ENCODE data around the gene SMIM10L2A.
"Not testable (repeated sequence)": the region's sequence is repeated elsewhere in the genome, so short reads cannot be mapped to it uniquely, and the experiment has no call there.

Gene SMIM10L2A

DNA sequence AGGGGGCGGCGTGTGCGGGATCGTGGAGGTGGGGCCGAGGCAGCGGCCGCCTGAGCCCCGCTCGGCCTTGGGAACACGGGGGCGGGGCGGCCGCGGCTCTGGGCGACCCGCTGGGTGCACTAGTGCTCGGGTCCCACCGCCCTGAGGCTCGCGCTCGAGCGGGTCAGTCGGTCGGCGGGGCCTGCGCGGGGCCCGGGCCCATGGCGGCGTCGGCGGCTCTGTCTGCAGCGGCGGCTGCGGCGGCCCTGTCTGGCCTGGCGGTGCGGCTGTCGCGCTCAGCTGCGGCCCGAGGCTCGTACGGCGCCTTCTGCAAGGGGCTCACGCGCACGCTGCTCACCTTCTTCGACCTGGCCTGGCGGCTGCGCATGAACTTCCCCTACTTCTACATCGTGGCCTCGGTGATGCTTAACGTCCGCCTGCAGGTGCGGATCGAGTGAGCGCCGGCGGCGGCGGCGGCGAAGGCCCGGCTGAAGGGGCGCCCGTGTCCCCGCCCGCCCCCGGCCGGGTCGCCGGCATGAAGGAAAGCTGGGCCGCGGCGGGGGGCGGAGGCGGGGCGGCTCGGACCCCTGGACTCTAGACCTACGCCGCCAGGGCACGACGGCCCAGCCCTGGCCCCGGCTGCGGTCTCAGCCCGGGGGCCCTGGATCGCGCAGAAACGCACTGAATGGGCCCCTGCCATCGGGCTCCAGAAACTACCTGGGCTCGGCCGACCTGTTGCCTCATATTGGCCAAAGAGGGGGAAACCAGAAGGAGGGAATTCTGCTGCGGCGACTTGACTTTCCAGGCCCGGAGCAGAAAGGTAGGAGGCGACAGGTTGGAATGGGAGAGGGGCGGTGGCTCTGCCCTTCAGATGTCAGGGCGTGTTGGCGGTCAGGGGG, at the start of gene SMIM10L2A:
SMIM10L2A (plus strand) TSS at position 13 of the 878 bp plus-strand sequence; CDS start at position 201, 188 bp downstream.
- DNase-seq (ENCODE audit: low read depth) = no peak

DNA sequence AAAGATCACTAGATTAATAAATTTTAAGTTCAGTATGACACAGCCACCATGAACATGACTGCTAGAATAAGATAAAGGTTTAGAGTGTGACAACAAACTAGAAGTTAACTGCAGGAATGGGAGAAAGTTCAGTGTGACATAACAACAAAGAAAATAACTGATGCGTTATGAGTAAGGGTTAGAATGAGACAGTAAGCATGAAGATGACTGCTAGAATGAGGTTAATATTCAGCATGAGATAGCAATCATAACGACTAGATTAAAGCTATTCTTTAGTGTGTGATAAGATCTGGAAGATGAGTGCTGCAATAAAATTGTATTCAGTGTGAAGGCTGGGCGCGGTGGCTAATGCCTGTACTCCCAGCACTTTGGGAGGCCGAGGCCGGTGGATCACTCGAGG, 48.4 kb upstream of the SMIM10L2A start:
- no peak for DNase-seq (ENCODE audit: low read depth)

DNA sequence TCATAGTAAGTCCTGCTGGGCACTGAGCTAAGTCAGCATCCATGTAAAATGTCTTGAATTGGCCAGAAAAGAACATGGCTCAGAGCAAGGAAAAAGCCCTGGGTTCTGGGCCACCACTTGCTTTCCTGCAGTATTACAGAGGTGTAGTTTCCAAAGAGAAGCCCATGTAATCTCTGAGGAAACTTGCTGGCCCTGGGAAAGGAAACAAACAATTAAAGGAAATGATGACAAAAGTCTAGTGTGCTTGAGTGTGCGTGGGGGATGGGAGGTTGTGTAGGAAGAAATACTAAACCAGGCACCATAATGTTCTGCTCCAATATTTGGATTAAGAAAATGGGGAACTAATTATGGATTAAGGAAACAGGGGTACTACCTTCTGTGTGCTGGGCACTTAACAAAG, 39.5 kb upstream of the SMIM10L2A start:
- DNase-seq (ENCODE audit: low read depth) = no peak

DNA sequence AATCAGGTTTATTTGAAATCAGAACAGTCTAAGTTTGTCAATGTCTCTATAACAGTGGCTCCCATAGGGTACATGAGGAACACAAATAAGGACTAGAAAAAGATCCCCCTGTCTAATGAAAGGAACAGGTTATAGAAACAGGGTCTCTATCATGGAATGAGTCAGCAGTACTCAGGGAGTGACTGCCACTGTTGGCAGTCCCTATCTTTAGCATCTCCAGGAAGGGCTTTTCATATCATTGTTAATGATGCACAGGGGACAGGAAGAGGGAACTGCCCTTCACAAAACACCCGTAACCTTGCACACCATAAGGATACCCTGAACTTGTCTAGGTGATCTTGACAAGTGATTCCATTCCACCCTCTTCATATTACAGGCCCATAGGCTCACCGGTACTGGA, 38.5 kb upstream of the SMIM10L2A start:
- DNase-seq (ENCODE audit: low read depth) = no peak

DNA sequence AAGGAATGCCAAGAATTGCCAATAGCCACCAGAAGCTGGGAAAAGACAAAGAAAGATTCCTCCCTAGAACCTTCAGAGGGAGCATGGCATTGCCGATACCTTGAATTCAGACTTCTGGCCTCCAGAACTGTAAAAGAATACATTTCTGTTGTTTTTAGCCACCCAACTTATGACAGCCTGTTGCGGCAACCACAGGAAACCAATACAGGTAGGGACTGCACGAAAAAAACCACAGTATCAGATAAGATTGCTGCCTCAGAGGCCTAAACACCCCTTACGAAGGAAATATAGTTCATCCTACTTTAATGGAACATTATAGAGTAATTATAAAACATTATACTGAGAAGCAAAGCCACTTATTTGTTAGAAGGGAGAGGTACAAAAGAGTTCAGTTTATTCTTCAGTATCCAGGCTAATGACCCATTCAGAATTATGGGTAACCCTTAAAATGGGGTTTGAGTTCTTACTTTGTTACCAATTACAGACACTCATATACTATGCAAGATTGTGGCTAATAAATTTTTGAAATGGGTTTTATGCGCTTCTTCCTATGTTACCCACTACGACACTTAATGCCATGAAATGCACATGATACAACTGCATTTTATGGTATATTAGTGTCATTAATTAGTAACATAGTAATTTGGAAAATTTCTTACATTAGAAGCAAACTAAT, 37.4 kb upstream of the SMIM10L2A start:
- DNase-seq (ENCODE audit: low read depth) = peak; percentile 3

DNA sequence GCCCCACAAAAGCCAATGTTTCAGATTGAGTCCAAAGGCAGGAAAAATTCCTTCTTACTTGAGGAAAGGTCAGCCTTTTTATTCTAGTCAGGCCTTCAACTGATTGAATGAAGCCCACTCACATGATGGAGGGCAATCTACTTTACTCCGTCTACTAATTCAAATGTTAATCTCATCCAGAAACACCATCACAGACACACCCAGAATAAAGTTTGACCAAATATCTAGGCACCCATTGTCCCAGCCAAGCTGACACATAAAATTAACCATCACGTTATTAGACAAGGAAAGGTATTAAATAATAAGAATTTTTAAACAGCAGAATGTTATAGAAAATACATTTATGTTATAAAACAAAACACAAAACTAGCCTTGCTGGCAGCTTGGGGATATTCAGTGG, 32.9 kb upstream of the SMIM10L2A start:
- DNase-seq (ENCODE audit: low read depth) = no peak

DNA sequence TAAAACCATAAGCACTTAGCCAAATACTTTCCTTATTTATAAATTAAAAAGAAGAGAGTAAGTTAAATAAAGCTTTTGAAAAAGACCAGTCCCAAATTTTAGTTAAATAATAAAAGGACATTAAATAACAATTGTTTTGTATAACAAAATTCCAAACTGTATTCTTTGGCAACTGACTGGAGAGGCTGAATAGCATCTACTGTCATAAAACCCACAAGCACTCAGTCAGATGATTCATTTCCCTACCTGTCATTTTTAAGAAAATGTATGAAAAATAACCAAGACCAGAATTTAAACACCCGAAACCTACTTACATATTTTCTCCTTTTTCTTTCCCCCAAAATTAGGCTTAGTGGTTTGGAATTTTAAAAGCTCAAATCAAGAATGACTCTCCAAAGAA, 32.5 kb upstream of the SMIM10L2A start:
- DNase-seq (ENCODE audit: low read depth) = no peak

DNA sequence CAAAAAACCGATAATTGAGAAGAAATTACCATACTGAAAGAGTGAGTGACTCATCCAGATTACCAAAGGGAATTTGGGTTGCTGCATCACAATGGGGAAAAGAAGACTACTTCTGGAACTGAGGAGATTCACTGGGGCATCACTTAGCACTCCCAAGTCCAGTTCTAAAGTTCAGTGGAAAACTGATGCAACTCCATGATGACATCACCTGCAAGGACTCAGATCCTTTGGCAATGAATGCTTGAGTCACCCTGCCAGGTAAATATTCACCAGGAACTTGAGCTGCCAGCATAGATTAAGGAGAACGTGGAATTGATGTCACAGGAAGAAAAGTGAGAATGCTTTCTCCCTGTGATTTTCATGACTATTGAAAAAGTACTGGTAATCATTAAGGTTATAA, 32.0 kb upstream of the SMIM10L2A start:
- no peak for DNase-seq (ENCODE audit: low read depth)

DNA sequence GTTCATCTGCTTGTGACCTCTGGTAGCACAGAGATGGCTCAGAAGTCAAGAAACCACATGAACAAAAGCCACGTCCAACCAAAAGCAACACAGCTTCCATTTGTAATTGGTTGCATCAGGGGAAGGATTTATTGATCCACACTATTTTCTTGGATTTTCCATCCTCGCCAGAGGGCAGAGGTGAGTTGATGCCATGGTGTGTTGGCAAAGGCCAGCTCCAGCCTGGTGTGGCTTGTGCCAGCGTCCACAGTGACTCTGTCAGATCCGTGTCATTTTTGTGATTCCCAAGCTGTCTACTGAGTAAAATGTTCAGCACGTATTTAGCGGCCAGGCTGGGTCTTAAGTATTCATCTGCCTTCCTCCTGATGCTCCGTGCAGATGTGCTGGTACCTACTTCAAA, 30.0 kb upstream of the SMIM10L2A start:
- DNase-seq (ENCODE audit: low read depth) = no peak

DNA sequence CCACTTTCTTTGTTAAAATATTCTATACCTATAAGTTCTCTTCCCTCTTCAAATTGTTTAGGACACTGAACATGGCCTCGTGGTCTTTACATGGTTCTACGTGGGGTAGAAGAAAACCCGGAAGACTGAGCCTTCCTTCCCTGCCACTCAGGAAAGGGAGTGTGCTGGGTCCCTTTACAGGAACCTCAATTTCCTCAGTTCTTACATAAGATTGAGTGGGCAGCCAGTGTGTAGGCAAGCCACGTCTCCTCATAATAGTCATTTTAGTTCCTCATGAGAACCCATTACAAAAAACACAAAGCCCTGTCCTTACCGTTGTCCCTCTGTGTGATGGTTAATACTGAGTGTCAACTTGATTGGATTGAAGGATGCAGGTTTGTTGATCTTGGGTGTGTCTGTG, 28.7 kb upstream of the SMIM10L2A start:
- DNase-seq (ENCODE audit: low read depth) = no peak

DNA sequence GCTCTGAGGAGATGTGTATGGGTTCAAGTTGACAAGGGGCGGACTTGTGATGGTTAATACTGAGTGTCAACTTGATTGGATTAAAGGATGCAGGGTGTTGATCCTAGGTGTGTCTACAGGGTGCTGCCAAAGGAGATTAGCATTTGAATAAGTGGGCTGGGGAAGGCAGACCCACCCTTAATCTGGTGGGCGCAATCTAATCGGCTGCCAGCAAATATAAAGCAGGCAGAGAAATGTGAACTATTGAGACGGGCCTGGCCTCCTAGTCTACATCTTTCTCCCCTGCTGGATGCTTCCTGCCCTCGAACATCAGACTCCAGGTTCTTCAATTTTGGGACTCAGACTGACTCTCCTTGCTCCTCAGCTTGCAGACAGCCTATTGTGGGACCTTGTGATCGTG, 26.7 kb upstream of the SMIM10L2A start:
- no peak for DNase-seq (ENCODE audit: low read depth)

DNA sequence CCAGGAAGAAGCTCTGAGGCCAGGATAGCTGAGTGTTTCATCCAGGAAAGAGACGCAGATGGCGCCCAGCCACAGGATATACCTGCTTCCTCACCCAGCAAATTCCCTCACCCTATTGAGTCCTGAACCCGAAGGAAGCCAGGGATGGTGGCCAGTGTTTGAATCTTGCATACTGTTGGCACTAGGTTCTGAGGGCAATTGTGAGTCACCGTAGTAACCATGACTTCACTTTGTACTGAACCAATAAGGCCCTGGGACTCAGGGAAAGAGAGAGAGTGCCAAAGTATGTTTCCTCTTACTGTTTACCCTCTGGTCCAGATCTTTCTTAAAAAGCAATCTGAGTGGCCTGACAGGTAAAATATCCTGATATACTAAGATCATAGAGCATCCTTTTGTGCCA, 25.6 kb upstream of the SMIM10L2A start:
- no peak for DNase-seq (ENCODE audit: low read depth)

DNA sequence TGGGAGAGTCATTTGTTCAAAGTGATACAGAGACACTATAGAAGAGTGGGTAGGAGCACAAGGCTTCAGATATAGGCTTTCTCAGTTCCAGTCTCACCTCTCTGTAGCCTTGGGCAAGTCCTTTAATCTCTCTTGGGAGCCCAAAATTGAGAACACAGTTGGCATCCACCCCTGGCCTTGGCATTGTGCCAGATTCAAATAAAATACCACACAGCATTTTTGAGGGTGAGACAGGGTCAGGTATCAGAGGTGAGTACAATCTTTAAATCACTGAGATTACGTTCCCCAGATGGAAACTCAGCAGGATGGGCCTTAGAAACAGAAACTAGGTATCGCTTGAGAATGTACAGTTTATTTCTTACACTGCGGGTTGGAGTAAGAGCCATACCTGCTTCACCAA, 25.2 kb upstream of the SMIM10L2A start:
- DNase-seq (ENCODE audit: low read depth) = no peak

DNA sequence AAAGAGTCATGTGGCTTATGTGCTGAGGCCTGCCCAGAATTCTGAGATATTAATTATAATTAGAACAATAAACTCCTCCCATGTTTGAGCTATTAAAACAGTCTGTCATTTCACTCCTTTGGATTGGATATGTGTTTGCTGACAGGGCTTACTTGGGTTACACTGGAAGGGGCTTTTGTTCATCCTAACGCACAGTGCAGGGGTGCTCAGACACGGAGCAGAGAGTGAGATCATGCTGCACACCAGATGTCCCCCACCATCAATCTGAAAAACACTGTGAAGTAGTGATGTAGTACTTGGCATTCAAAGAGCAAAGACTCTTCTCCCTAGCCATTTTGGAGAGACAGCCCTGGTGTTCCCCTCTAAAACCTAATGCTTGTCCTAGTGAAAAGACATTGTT, 24.1 kb upstream of the SMIM10L2A start:
- no peak for DNase-seq (ENCODE audit: low read depth)

DNA sequence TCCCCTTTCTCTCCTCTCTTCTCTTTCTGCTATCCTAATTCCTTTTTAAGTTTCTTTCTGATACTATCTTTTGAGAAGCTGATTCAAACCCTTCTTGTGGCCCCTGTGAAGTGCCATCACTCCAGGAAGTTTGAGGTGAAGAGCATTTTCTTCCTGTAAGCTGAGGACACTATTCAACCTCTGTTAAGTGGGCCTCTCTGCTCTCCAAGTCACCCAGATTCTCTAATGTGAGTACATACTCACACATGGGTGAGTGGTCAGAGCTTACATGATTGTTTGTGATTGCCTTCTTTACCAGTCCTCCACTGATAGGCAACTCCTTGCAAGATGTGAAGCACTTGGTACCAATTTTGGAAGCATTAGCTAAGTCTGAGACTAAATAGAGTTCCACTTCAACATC, 18.4 kb upstream of the SMIM10L2A start:
- DNase-seq (ENCODE audit: low read depth) = no peak

DNA sequence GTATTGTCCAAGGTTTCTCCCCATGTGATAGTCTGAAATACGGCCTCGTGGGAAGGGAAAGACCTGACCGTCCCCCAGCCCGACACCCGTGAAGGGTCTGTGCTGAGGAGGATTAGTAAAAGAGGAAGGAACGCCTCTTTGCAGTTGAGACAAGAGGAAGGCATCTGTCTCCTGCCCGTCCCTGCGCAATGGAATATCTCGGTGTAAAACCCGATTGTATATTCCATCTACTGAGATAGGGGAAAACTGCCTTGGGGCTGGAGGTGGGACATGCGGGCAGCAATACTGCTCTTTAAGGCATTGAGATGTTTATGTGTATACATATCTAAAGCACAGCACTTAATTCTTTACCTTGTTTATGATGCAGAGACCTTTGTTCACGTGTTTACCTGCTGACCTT, 15.3 kb upstream of the SMIM10L2A start:
- DNase-seq (ENCODE audit: low read depth) = not testable (repeated sequence)

DNA sequence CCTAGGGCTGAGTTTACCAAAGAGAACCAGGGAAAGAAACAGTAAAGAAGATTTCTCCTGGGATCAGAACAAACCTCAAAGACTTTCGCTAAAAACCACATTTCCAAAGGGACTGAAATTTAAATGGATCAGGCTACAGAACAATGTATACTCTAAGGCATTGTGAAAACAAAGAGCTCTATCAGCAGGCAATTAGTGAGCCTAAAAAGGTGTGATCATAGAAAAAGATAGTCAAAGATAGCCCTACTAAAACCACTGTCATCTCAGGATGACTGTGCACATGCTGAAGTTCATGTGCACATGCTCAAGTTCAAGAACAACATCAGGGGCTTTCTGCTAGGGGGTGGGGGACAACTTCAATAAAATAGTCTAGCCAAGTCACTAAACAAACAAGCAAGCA, 12.9 kb upstream of the SMIM10L2A start:
- DNase-seq (ENCODE audit: low read depth) = no peak

DNA sequence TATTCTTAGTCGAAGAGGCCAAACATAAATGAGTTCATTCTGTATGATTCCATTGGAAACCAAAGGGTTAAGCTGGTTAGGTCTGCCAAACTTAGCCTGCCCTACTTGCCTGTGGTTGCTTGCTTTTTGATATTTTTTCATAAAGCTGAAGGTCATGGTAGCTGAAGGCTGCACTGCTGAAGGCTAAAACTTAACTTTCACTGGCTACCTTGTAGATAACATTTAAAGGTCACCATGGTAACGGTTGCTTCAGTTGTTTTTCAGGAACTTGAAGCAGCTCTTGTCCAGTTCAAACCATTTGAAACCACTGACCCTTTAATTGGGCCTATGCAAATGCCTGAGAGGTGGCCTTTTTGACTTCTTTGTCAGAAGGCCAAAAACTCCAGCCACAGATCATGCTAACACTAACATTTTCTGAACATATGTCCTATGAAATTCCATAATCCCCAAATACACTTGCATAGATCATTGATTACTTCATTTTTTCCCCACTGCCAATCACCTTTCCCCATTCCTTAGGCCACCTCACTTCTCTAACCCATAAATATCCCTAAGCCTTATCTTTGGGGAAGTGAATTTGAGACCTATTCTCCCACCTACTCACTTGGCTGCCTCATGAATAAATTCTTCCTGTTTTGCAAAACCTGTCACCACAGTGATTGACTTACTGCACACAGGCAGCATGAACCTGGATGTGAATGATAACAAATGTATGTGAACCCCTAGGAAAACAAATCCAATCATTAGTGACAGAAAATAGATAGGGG, 10.7 kb upstream of the SMIM10L2A start:
- no peak for DNase-seq (ENCODE audit: low read depth)

DNA sequence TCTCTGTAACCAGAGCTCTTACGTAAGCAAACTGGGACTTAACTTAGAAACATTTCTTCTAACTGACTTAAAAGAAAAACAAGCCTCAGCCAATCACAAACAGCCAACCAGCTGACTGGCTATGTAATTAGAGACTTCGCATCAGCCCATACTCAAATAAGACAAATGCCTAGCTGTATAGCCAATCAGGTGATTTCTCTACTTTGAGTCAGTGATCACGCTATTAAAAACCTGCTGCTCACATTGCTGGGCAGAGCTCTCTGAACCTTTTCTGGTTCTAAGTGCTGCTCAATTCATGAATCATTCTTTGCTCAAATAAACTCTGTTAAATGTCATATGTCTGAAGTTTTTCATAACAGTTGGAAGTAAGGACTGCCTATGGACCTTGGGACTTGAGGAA, 9.9 kb upstream of the SMIM10L2A start:
- DNase-seq (ENCODE audit: low read depth) = no peak

DNA sequence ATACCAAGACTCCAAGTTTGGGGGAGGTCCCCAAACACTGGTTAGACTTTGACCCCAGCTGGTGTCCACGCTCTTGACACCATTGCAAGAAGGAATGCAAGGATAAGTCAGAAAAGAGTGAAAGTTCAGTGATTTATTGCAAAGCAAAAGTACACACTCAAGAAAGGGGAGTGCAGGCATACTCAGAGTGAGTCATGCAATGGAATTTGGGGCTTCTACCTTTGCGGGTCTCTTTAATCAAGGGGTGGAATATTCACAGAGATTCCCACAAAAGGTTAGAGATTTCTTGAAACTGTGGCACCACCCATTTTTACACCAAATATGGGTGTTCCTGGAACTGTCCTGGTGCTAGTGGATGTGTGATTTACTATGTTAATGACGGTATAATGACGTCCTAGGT, 5.2 kb upstream of the SMIM10L2A start:
- DNase-seq (ENCODE audit: low read depth) = no peak

DNA sequence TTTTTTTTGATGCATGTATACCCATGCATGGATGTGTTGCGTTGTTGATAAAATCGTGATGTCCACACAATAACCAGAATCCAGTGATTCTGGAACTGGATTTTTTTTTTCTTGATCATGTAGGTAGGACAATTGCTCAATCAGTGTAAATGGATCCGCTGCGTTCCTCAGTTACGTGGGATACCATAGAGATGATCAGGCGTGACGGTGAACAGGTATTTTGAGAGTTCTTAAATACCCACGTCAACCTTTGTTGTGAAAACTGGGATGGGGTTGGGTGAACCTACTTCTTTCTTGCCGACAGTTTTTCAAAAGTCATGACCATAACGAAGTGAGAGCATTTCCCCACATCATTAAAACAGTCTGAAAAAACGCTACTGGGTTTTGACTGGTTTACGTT, 913 bp upstream of the SMIM10L2A start:
- DNase-seq (ENCODE audit: low read depth) = no peak

DNA sequence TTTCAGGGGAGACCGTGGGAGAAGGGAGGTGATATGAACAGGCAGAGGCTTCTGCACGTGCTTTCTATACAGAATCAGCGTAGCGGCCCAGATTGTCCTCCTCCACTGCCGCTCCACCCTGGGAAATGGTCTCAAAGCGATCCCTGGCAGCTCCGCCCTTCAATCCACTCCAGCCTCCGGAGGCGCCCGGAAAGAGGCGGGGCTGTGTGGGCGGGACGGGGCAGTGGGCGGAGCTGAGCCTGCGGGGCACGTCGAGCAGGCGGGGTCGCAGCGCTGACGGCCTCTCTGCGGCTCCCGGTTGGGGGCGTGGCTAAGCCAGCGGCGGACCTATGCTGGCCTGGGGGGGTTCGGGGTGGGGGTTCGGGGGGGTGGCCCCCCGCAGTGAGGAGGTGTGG, 210 bp upstream of the SMIM10L2A start:
- peak; percentile 80 for DNase-seq (ENCODE audit: low read depth)

DNA sequence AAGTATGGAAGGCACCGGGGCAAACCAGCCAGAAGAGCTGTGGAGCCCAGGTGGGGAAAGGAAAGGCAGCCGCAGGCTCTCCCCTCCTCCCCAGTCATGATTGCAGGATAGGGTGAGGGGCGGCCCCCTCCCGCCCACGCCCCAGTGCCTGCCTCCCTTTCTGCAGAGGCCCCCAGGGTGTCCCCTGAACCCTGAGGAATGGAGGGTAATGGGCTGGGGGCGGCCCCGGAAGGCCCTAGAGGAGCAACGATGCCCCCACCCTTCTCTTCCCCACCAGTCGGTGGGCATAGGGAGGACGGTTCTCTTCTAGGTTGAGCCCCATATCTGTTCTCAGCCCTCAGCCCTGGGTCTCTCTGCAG, 1.0 kb downstream of the SMIM10L2A start:
- not testable (repeated sequence) for DNase-seq (ENCODE audit: low read depth)
